ENCODE results near the gene COMMD1.
"Not testable (repeated sequence)": the region's sequence is repeated elsewhere in the genome, so short reads cannot be mapped to it uniquely, and the experiment has no call there.

COMMD1 gene

DNA sequence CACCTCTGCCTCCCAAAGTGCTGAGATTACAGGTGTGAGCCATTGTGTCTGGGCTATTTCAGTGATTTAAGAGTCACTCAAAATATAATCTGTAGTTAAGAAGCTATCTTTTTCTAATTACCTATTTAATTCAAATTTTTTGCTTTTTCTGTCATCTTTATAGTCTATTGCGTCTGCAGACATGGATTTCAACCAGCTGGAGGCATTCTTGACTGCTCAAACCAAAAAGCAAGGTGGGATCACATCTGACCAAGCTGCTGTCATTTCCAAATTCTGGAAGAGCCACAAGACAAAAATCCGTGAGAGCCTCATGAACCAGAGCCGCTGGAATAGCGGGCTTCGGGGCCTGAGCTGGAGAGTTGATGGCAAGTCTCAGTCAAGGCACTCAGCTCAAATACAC is 95.1 kb downstream of the COMMD1 start:
- DNase-seq: peak; percentile 9
- no peaks in the 10 kb centered on the region for H3K36me3 ChIP-seq
- H3K4me3 ChIP-seq (ENCODE audit: low read depth, low read length): no peak overlapping the region
- H3K4me1 ChIP-seq: peaks cover 5% of the 10 kb centered on the region
- H3K9me3 ChIP-seq: no peaks in the 10 kb centered on the region
- TF ChIP-seq, protein P1, sequence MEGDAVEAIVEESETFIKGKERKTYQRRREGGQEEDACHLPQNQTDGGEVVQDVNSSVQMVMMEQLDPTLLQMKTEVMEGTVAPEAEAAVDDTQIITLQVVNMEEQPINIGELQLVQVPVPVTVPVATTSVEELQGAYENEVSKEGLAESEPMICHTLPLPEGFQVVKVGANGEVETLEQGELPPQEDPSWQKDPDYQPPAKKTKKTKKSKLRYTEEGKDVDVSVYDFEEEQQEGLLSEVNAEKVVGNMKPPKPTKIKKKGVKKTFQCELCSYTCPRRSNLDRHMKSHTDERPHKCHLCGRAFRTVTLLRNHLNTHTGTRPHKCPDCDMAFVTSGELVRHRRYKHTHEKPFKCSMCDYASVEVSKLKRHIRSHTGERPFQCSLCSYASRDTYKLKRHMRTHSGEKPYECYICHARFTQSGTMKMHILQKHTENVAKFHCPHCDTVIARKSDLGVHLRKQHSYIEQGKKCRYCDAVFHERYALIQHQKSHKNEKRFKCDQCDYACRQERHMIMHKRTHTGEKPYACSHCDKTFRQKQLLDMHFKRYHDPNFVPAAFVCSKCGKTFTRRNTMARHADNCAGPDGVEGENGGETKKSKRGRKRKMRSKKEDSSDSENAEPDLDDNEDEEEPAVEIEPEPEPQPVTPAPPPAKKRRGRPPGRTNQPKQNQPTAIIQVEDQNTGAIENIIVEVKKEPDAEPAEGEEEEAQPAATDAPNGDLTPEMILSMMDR (IDR thresholded peaks at IDR 0.05; ENCODE audit: low read depth, low read length): peak; percentile 16; the same call in 1 of the 2 replicates
- H3K27me3 ChIP-seq: no peaks in the 10 kb centered on the region

DNA sequence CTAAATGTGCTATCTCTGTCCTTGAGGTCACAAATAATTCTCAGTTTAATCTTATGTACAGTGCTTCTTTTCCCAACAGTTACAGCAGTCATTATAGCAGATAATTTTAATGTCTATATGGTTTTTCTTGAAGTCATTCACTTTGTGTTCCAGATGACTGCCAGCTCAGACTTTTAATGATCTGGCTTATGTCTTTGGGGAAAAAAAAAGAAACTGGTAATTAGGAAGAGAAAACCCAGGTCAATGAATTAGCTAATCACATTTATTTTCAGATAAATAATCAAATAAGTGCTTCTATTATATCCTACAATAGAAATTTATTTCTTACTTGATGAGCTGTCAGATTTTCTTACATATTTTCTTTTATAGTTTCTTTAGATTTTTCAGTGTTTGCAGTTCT is 96.0 kb downstream of the COMMD1 start:
- peaks cover 5% of the 10 kb centered on the region for H3K4me1 ChIP-seq
- no peak overlapping the region for H3K4me3 ChIP-seq (ENCODE audit: low read depth, low read length)
- H3K9me3 ChIP-seq: no peaks in the 10 kb centered on the region
- TF ChIP-seq, protein P1 (IDR thresholded peaks at IDR 0.05; ENCODE audit: low read depth, low read length): no peak
- DNase-seq: no peak
- H3K36me3 ChIP-seq: no peaks in the 10 kb centered on the region
- no peaks in the 10 kb centered on the region for H3K27me3 ChIP-seq

DNA sequence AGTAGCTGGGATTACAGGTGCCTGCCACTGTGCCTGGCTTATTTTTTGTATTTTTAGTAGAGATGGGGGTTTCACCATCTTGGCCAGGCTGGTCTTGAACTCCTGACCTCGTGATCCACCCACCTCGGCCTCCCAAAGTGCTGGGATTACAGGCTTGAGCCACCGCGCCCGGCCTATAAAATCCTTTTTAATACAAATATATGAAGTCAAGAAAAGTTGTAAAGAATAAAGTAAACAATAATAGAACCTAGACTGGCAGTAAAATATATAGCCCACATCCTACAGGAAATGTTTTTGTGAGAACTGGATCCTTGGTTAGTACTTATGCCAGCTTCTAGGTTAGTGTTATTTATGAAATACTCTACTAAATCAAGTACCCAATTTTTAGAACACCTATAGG is 99.0 kb downstream of the COMMD1 start:
- not testable (repeated sequence) for DNase-seq; H3K27me3 ChIP-seq; H3K36me3 ChIP-seq; H3K4me1 ChIP-seq; H3K4me3 ChIP-seq (ENCODE audit: low read depth, low read length); H3K9me3 ChIP-seq

DNA sequence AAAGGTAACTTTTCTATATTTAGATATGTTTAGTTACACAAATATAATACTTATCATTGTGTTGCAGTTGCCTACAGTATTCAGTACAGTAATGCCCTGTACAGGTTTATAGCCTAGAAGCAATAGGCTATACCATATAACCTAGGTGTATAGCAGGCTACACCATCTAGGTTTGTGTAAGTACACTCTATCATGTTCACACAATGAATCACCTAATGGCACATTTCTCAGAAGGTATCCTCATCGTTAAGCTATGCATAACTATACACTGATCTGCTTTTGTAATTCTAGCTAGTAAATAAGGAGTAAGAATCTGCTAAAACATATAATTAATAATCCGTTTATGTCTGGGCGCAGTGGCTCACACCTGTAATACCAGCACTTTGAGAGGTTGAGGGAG is 102.1 kb downstream of the COMMD1 start:
- Histone ChIP-seq H3K9me3 (no peaks in the 10 kb centered on the region), H3K36me3 (no peaks in the 10 kb centered on the region), H3K27me3 (no peaks in the 10 kb centered on the region), H3K4me1 (no peaks in the 10 kb centered on the region), H3K4me3 (ENCODE audit: low read depth, low read length) (no peak overlapping the region)
- DNase-seq: no peak
- TF ChIP-seq, protein P1 (IDR thresholded peaks at IDR 0.05; ENCODE audit: low read depth, low read length): no peak

DNA sequence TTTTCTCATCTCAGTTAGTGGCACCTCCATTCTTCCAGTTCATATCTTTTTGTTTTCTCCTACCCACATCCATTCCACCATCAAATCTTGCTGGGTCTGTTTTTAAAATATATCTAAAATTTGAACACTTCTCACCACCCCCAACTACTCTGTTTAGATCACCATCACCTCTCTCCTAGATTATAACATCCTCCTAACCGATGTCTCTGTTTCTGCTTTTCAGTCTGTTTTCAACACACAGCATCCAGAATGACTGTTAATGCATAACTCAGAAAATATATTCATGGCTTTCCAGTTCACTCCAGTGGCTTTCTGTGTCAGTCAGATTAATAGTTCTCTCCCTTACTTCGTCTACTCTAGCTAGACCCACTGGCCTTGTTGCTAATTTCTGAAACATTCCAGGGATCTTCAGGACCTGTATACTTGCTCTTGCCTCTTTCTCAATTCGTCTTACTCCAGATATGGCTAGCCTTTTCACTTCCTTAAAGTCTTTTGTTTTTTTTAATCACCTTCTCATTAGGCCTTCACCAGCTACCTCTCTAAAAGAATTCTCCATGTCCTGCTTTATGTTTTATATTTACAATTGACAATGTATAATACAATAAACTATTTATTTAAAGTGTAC is 105.3 kb downstream of the COMMD1 start:
- H3K4me3 ChIP-seq (ENCODE audit: low read depth, low read length): no peak overlapping the region
- DNase-seq: no peak
- H3K36me3 ChIP-seq: no peaks in the 10 kb centered on the region
- H3K27me3 ChIP-seq: no peaks in the 10 kb centered on the region
- H3K9me3 ChIP-seq: no peaks in the 10 kb centered on the region
- H3K4me1 ChIP-seq: no peaks in the 10 kb centered on the region
- TF ChIP-seq, protein P1 (IDR thresholded peaks at IDR 0.05; ENCODE audit: low read depth, low read length): no peak

DNA sequence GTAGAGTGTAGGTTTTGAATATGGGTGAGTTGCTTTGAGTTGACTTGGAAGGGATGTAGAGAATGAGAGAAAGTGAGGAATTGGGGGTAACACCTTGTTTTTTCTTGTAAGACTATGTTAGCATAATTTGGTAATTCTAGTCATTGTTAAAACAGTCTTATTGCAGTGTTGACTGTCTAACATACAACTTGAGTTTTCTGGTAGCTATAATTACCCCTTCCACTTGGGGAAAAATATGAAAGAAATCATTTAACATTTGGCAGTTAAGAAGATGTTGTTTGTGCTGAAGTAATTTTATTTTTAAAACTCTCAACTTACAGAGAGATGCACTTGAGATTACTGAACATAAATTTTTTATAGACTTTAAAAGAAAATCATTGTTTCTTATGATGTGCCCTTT is 108.2 kb downstream of the COMMD1 start:
- H3K4me1 ChIP-seq: no peaks in the 10 kb centered on the region
- H3K4me3 ChIP-seq (ENCODE audit: low read depth, low read length): no peak overlapping the region
- H3K27me3 ChIP-seq: no peaks in the 10 kb centered on the region
- no peak for DNase-seq
- H3K36me3 ChIP-seq: no peaks in the 10 kb centered on the region
- TF ChIP-seq, protein P1 (IDR thresholded peaks at IDR 0.05; ENCODE audit: low read depth, low read length): no peak
- H3K9me3 ChIP-seq: no peaks in the 10 kb centered on the region

DNA sequence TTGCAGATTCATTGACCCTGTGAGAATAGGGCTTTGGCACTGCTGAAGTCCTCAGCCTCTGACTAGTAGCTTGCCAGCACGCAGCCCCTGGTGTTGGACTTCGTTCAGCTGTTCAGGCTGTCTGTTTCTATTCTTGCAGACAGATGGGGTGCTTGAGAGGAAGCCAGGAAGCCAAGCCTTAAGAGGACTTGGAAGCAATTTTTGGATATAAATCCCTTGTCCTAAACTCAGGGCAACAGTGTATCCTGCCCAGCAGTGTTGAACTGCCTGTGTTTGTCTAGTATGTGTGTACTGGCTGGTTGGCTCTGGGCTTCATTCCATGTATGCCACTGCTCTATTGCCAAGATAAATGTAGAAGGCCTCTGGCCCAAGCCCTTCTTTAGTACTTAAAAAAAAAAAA is 108.6 kb downstream of the COMMD1 start:
- Histone ChIP-seq H3K9me3 (no peaks in the 10 kb centered on the region), H3K27me3 (no peaks in the 10 kb centered on the region), H3K36me3 (no peaks in the 10 kb centered on the region), H3K4me1 (no peaks in the 10 kb centered on the region), H3K4me3 (ENCODE audit: low read depth, low read length) (no peak overlapping the region)
- peak; percentile 29 for DNase-seq
- TF ChIP-seq, protein P1 (IDR thresholded peaks at IDR 0.05; ENCODE audit: low read depth, low read length): peak; percentile 28
